ENCODE measurements around the gene C5orf15. TPM values are rescaled to one million over a fixed set of nuclear protein-coding genes. Genes with fewer than 3 reads are reported as not detected.
A peak's percentile ranks its signal among the peaks of the same experiment; 100 is the strongest.
"Not testable (repeated sequence)": the region's sequence is repeated elsewhere in the genome, so short reads cannot be mapped to it uniquely, and the experiment has no call there.

C5orf15 gene
- total RNA-seq, 1 donor from 2014 or later: 58.5 TPM

GRCh38 chr5:133938039-133938821, 30.2 kb downstream of the C5orf15 start:
- H3K4me3 Mint-ChIP-seq (ENCODE audit: low read depth): no peak overlapping the region
- peaks cover 4% of the 10 kb centered on the region for H3K27me3 Mint-ChIP-seq
- no peak for DNase-seq (ENCODE audit: low spot score, unreplicated experiment)
- no peaks in the 10 kb centered on the region for H3K36me3 Mint-ChIP-seq (ENCODE audit: insufficient read depth)
- TF ChIP-seq CTCF (IDR thresholded peaks at IDR 0.05; ENCODE audit: unreplicated experiment): no peak
- peaks cover 3% of the 10 kb centered on the region for H3K9me3 Mint-ChIP-seq (ENCODE audit: low read depth)
- H3K27ac Mint-ChIP-seq: peak overlapping the region; percentile 76
- H3K4me1 Mint-ChIP-seq (ENCODE audit: low read depth): peaks cover 19% of the 10 kb centered on the region

- not testable (repeated sequence) for H3K27ac Mint-ChIP-seq; H3K36me3 Mint-ChIP-seq (ENCODE audit: insufficient read depth); DNase-seq (ENCODE audit: low spot score, unreplicated experiment); H3K27me3 Mint-ChIP-seq; H3K4me3 Mint-ChIP-seq (ENCODE audit: low read depth); H3K9me3 Mint-ChIP-seq (ENCODE audit: low read depth)
- H3K4me1 Mint-ChIP-seq (ENCODE audit: low read depth): peaks cover 19% of the 10 kb centered on the region
Measured at GRCh38 chr5:133937628-133938027, 30.8 kb downstream of the C5orf15 start.

GRCh38 chr5:133936651-133937015, 31.8 kb downstream of the C5orf15 start:
- peaks cover 19% of the 10 kb centered on the region for H3K4me1 Mint-ChIP-seq (ENCODE audit: low read depth)
- H3K9me3 Mint-ChIP-seq (ENCODE audit: low read depth): peaks cover 3% of the 10 kb centered on the region
- DNase-seq (ENCODE audit: low spot score, unreplicated experiment): no peak
- H3K4me3 Mint-ChIP-seq (ENCODE audit: low read depth): no peak overlapping the region
- H3K27me3 Mint-ChIP-seq: peaks cover 4% of the 10 kb centered on the region
- no peaks in the 10 kb centered on the region for H3K36me3 Mint-ChIP-seq (ENCODE audit: insufficient read depth)
- TF ChIP-seq CTCF (IDR thresholded peaks at IDR 0.05; ENCODE audit: unreplicated experiment): no peak
- H3K27ac Mint-ChIP-seq: no peak overlapping the region

GRCh38 chr5:133935991-133936650, 32.3 kb downstream of the C5orf15 start:
- not testable (repeated sequence) for H3K4me3 Mint-ChIP-seq (ENCODE audit: low read depth); H3K27ac Mint-ChIP-seq; DNase-seq (ENCODE audit: low spot score, unreplicated experiment); H3K36me3 Mint-ChIP-seq (ENCODE audit: insufficient read depth); H3K9me3 Mint-ChIP-seq (ENCODE audit: low read depth); H3K27me3 Mint-ChIP-seq
- peaks cover 19% of the 10 kb centered on the region for H3K4me1 Mint-ChIP-seq (ENCODE audit: low read depth)

- peaks cover 4% of the 10 kb centered on the region for H3K27me3 Mint-ChIP-seq
- H3K27ac Mint-ChIP-seq: no peak overlapping the region
- H3K9me3 Mint-ChIP-seq (ENCODE audit: low read depth): peaks cover 3% of the 10 kb centered on the region
- H3K36me3 Mint-ChIP-seq (ENCODE audit: insufficient read depth): no peaks in the 10 kb centered on the region
- DNase-seq (ENCODE audit: low spot score, unreplicated experiment): no peak
- H3K4me1 Mint-ChIP-seq (ENCODE audit: low read depth): peaks cover 19% of the 10 kb centered on the region
- no peak overlapping the region for H3K4me3 Mint-ChIP-seq (ENCODE audit: low read depth)
- no peak for TF ChIP-seq CTCF (IDR thresholded peaks at IDR 0.05; ENCODE audit: unreplicated experiment)
Measured at GRCh38 chr5:133935667-133935940, 32.8 kb downstream of the C5orf15 start.

GRCh38 chr5:133934822-133935666, 33.4 kb downstream of the C5orf15 start:
- H3K27me3 Mint-ChIP-seq: peaks cover 4% of the 10 kb centered on the region
- H3K36me3 Mint-ChIP-seq (ENCODE audit: insufficient read depth): no peaks in the 10 kb centered on the region
- no peak for DNase-seq (ENCODE audit: low spot score, unreplicated experiment)
- TF ChIP-seq CTCF (IDR thresholded peaks at IDR 0.05; ENCODE audit: unreplicated experiment): no peak
- H3K27ac Mint-ChIP-seq: no peak overlapping the region
- H3K4me3 Mint-ChIP-seq (ENCODE audit: low read depth): no peak overlapping the region
- H3K4me1 Mint-ChIP-seq (ENCODE audit: low read depth): peaks cover 19% of the 10 kb centered on the region
- H3K9me3 Mint-ChIP-seq (ENCODE audit: low read depth): peaks cover 3% of the 10 kb centered on the region
